ENCODE data around the gene SLC25A13.
"Not testable (repeated sequence)": the region's sequence is repeated elsewhere in the genome, so short reads cannot be mapped to it uniquely, and the experiment has no call there.

The SLC25A13 gene

DNA sequence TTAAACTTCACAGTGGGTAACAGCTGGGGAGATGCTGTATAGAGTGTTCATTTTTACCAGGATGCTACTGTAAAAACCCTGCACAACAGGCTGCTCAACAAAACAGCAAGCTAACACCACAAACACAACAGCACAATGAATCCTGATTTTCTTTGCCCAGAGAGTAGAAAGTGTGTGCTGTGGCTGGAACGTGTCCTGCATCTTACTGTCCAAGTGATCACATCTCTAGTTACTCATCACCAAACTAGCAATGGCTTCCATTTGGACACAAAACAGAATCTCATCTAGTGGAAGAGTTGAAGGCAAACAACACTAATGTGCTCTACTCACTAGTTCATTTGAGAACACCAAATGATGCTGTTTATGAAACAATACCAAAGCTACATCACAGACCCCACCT lies 121.2 kb downstream of the SLC25A13 start:
- no peak for DNase-seq (ENCODE audit: low spot score)

GRCh38 chr7:96199421-96199820 lies 122.5 kb downstream of the SLC25A13 start:
- DNase-seq (ENCODE audit: low spot score), result peak; percentile 28

GRCh38 chr7:96198047-96198636 lies 123.8 kb downstream of the SLC25A13 start:
- DNase-seq (ENCODE audit: low spot score), result no peak

DNA sequence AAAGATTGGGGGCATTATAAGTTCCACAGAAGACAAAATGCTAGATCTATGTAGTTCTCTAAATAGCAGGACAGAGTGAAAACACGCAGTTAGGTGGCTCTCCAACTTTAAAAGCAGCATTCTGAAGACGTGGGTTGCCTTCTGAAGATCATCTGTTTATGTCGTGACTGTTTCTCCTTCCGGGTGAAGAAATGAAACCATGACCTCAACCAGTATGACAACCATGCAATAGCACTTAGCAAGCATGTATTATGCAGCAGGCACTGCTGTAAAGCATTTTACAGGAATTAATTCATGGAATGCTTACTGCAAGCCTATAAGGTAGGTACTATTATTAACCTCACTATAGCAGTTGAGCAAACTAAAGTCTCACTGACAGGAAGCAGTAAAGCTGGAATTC lies 125.2 kb downstream of the SLC25A13 start:
- no peak for DNase-seq (ENCODE audit: low spot score)

GRCh38 chr7:96189129-96189820 lies 132.6 kb downstream of the SLC25A13 start:
- no peak for DNase-seq (ENCODE audit: low spot score)

DNA sequence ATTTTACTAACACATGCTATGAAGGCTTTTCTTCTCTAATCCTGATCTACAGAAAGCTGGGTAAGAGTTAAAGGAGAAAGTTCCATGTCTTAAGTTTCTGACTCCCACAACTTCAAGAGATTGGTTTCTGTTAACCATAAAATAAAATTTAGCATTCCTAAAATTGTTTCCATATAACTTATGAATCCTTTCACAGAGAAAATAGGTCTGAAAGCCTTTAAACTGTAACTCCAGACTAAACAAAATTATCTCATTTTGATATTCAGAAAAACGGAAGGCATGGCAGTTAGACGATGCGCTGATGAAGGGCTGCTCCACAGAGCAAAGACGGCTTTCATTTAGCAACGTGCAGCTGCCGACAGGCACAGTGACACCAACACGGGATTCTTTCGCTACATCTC lies 133.3 kb downstream of the SLC25A13 start:
- DNase-seq (ENCODE audit: low spot score), result no peak

DNA sequence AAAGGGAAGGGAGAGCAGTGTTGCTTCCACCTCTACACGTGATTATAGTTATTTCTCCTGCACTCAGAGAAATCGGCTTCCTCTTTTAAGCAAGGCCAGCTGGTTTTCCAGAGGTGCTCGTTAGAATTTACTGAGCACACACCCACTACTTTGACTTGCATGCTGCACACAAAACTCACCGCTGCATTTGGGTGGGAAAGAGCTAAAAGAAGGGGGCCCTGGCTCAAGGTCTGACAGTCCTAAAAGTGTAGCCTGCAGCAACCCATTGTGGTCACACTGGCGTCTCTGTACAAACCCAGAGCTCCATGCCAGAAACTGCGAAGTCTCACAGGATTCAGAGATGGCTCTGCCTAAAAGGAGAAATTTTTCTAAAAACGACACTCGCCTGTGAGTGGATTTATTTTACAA lies 133.7 kb downstream of the SLC25A13 start:
- no peak for DNase-seq (ENCODE audit: low spot score)

DNA sequence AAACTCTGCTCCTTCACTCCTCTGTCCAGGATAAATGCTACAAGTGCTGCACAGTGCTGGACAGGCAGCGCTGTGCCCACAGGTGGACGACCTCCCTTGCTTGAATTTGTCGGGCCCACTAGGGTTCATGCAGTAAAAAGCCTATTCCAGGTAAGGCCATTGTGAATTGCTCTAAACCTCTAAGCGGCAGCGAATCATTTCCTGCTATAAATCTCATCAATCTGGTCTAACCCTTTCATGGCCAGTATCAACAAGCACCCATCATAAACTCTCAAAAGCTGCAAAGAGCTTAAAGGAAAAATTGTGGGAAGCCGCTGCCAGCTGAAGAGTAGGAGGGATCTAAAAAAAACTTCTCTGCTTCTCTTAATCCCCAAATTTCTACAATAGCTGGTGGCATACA lies 134.2 kb downstream of the SLC25A13 start:
- DNase-seq (ENCODE audit: low spot score), result no peak

DNA sequence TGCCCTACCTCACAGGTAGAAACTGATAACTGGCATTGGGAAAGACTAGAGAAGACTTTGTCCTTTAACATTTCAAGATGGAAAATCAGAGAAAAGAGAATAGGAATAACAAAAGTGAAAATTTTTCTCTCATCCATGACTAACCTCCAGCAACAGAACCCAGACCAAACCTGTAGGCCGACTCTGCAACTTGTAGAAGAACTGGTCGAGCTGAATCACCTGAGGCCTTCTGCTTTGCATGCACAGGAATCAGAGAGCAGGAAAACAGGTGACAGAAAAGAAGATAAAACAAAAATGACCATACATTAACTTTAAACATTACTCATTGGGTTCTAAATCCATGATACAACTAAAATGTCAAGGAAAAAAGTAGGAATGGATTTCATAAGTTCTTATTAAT lies 137.1 kb downstream of the SLC25A13 start:
- no peak for DNase-seq (ENCODE audit: low spot score)

DNA sequence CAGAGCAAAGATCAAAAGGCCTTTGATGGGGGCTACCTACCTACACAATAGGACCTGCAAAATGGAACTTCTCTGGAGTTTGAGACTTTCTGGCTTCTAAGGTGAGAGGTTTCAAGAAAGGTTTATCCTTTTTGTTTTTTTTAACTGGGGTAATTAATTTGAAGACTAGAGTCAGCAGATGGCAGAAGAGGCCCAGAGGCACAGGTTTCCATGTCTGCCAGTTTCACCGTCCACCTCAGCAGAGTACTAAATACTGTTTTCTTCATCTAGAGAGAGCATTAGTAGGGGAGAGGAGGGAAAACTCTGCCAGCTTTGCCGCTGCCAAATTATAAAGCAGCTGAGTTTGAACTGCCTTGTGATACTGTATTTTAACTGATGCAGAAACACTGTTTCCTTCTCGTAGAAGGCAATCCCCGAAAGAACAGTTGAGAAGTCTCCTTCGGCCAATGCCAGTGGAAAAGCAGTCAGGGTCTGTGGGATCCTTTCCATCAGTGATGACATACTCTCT lies 138.7 kb downstream of the SLC25A13 start:
- DNase-seq (ENCODE audit: low spot score), result no peak

DNA sequence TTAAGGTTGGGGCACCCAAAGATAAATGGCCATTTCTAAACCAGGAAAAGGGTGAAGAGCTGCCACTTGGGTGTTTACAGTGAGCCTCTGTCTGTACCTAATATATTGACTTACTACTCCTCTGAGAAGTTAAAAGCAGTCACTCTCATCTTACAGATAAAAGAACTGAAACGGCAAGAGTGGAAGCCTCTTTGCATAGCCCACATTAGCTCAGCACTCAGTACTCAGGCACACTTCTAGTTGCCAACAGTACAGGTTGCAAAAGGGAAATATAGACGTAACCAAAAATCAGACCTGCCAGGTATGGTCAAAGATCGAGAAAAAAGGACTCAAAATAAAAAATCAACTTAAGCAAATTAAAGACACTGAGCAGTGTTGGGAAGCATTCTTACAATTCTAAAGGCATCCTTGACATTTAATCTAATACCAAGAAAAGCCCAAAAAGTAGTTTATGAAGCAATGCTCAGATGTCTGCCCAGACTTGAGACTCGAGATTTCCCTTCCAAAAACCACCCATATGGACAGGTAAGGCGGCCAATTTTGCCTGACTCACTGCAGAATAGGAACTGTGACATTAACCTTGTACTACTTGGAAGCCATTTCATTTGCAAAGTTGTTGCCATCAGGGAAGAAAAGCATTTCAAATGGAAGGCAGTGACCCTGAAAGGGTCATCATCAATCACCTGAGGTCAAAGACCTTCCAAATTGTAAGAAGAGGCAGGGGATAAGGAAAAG lies 139.3 kb downstream of the SLC25A13 start:
- DNase-seq (ENCODE audit: low spot score), result no peak

GRCh38 chr7:96181174-96181573 lies 140.7 kb downstream of the SLC25A13 start:
- no peak for DNase-seq (ENCODE audit: low spot score)

DNA sequence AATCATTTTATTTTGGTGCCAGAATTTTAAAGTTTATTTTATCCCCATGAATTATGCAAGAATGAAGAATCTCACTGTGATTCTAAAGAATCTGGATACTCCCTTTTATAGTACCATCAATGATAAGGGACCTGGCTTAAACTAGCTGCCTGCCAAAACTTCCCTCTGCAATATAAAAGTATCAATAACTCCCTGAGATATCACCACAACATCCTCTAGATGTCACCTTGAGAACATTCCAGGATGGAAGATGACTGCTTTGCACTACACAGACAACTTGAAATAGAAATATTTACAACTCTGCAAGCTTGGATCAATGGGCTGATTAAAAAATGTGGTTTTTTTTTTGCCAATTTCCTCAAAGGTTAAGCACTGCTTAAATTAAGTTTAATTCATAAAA lies 142.1 kb downstream of the SLC25A13 start:
- DNase-seq (ENCODE audit: low spot score), result no peak

GRCh38 chr7:96179341-96179740 lies 142.6 kb downstream of the SLC25A13 start:
- no peak for DNase-seq (ENCODE audit: low spot score)

DNA sequence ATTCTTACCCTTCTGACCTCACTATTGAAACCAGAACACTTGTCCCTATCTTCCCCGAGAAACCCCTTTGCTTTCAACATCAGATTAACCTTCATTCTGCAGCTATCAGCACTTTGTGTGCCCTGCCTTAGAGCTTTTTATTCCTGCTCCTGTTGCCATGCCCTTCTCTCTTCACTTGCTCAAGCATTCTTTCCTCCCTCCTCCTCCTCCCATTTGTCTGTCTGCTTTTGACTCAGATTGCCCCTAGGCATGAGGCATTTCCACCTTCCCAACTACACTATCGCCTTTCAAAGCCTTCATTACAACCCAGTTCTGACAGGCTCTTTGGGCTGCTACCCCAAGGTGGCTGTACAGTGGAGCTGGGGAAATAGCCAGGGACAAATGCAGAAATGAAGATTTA lies 143.3 kb downstream of the SLC25A13 start:
- no peak for DNase-seq (ENCODE audit: low spot score)

DNA sequence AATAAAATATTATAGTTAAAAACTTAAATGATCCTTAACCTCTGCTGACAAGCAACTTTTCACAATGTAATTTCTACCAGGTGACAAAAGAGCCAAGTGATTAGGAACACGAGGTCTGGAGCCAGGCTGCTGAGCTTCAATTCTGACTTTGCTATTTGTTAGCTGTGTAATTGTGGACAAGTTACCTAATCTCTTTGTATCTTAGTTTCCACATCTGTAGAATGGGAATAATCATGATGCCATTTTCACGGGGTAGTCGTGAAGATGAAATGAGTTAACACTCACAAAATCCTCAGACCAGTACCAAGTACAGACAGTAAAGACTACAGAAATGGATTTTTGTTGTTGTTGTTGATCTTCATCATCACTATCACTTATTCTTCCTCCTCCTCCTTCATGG lies 144.5 kb downstream of the SLC25A13 start:
- no peak for DNase-seq (ENCODE audit: low spot score)

GRCh38 chr7:96174812-96175211 lies 147.1 kb downstream of the SLC25A13 start:
- no peak for DNase-seq (ENCODE audit: low spot score)

- DNase-seq (ENCODE audit: low spot score), result peak; percentile 51
Observed at GRCh38 chr7:96173781-96174180, 148.1 kb downstream of the SLC25A13 start.

GRCh38 chr7:96169439-96169838 lies 152.5 kb downstream of the SLC25A13 start:
- DNase-seq (ENCODE audit: low spot score), result no peak

- no peak for DNase-seq (ENCODE audit: low spot score)
Observed at GRCh38 chr7:96167424-96167823, 154.5 kb downstream of the SLC25A13 start.

DNA sequence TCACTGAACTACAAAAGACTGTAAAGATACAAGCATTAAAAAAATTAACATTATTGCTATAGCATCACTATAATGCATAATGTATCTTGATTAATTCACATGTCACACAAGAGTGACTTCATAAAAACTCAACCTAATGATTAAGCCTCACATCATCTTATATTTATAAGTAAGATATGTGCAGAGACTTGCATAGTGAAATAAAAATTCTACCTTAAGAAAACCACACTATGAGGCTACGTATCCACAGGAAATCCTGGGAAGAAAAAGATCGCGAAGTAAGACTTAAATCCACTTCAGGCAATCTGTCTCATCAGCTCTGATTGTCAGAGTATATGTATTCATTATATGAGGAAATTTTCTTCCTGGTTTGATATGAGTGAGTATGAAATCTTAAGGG lies 160.0 kb downstream of the SLC25A13 start:
- DNase-seq (ENCODE audit: low spot score), result no peak

- DNase-seq (ENCODE audit: low spot score), result no peak
Observed at GRCh38 chr7:96157856-96158255, 164.0 kb downstream of the SLC25A13 start.

DNA sequence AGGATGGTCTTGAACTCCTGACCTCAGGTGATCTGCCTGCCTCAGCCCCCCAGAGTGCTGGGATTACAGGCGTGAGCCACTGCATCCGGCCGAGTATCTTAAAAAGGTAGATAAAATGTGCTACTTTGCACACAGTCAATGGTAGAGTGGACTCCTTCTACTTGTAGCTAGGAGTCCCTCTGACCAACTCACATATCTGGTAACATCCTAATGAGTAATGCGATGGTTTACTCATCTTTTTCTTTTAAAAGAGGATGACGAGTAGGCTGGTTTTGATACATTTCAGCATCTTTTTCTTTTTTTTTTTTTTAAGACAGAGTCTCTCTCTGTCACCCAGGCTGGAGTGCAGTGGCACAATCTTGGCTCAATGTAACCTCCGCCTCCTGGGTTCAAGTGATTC lies 167.4 kb downstream of the SLC25A13 start:
- not testable (repeated sequence) for DNase-seq (ENCODE audit: low spot score)
